ENCODE measurements around the gene PGAP6. TPM values are rescaled to one million over a fixed set of nuclear protein-coding genes. Genes with fewer than 3 reads are reported as not detected.
A peak's percentile ranks its signal among the peaks of the same experiment; 100 is the strongest.

PGAP6 gene
- total and polyA plus RNA-seq, 9 of the 15 experiments (the other 6 are each of a cell fraction or from before 2014, with no cell fraction given) = 0.45 to 50.2 (median 39.3) TPM

GRCh38 chr16:397736-398332 lies 16.1 kb upstream of the PGAP6 start:
- intact Hi-C loops (cut with micrococcal nuclease) = loop anchor here (5.0 to 10.0 kb wide), 3 partner anchors 87 to 284 kb away; partner anchors contain the start of genes JMJD8, RHOT2 and STUB1
- H3K4me1 ChIP-seq (replicated peaks in 1 of 2; ENCODE audit: control insufficient read depth in 2 of 2, insufficient read depth in 2 of 2, low read length in 2 of 2) = peaks cover 29 to 64% of the 10 kb centered on the region in 2 experiments
- peak; percentile 67 for FAIRE-seq
- no peaks in the 10 kb centered on the region for H3K27me3 ChIP-seq (ENCODE audit: control insufficient read depth in 2 of 2, insufficient read depth in 2 of 2, low read length in 2 of 2)
- no peaks in the 10 kb centered on the region for H4K20me1 ChIP-seq (replicated peaks; ENCODE audit: control insufficient read depth, insufficient read depth, low read length)
- no peaks in the 10 kb centered on the region for H3K9me1 ChIP-seq (ENCODE audit: control insufficient read depth, insufficient read depth, low read length)
- WGBS (ENCODE audit: insufficient coverage, low coverage, missing lambda C conversion rate) = 8% methylated on average over 22 of the region's 29 CpGs
- ChIA-PET POLR2A (interaction anchor here (0.6 to 1.5 kb wide), 7 partner anchors 9 to 278 kb away, joined by 3 to 5 read pairs (median 4); partner anchors contain the start of genes RAB11FIP3 and RHBDL1), CTCF (ENCODE audit: low intra/inter-chr PET ratio) (interaction anchor here (0.6 kb wide), 2 partner anchors 47 to 90 kb away, joined by 3 read pairs; no protein-coding TSS in a partner anchor)
- peaks cover 61% of the 10 kb centered on the region for H3K79me2 ChIP-seq (ENCODE audit: control insufficient read depth, insufficient read depth, low read length)
- no peaks in the 10 kb centered on the region for H3K9me3 ChIP-seq (replicated peaks; ENCODE audit: control insufficient read depth, insufficient read depth, low read depth, low read length)
- H3K4me2 ChIP-seq (ENCODE audit: insufficient read depth, low read length) = peak overlapping the region; percentile 86
- peak; percentile 46 for ATAC-seq
- peak overlapping the region; percentile 79 for H3K27ac ChIP-seq (ENCODE audit: extremely low read depth, low read depth, low read length)
- DNase-seq (ENCODE audit: extremely low read depth in 1 of 4, low spot score in 3 of 4) = peak in 2 of 4 experiments; percentile 65 to 74
- BruUV-seq (replicated peaks) = no TSS peak
- H3K9ac ChIP-seq (ENCODE audit: insufficient read depth in 1 of 2, low read depth in 2 of 2, low read length in 2 of 2) = peak overlapping the region; percentile 60 to 95
- H2AFZ ChIP-seq (ENCODE audit: low read depth, low read length) = no peak overlapping the region
- peak overlapping the region; percentile 70 for H3K4me3 ChIP-seq
- H3K36me3 ChIP-seq (ENCODE audit: control insufficient read depth, insufficient read depth, low read length) = peaks cover 24% of the 10 kb centered on the region
- in situ Hi-C loops (cut with MboI) = loop anchor here (10.0 kb wide), 1 partner anchor 277 kb away; the partner anchor contains the start of gene RHBDL1
- TF ChIP-seq TFAP4 (CRISPR knock-in tag; IDR thresholded peaks at IDR 0.05; ENCODE audit: borderline replicate concordance) (peak; percentile 54; the same call in 1 of the 2 replicates), PHF8 (IDR thresholded peaks at IDR 0.05; ENCODE audit: borderline replicate concordance, low read length) (no peak), ZSCAN29 (IDR thresholded peaks at IDR 0.05) (no peak), TAF15 (IDR thresholded peaks at IDR 0.05; ENCODE audit: low read depth, low read length) (no peak), ZFX (CRISPR knock-in tag; IDR thresholded peaks at IDR 0.05) (peak; percentile 15; the same call in 1 of the 2 replicates), ZNF780A (CRISPR knock-in tag; IDR thresholded peaks at IDR 0.05) (no peak), DDX20 (tag; IDR thresholded peaks at IDR 0.05; ENCODE audit: low read depth) (no peak), SAFB2 (IDR thresholded peaks at IDR 0.05; ENCODE audit: borderline replicate concordance, low read depth, low read length, severe bottlenecking) (no peak), ZNF239 (CRISPR knock-in tag; IDR thresholded peaks at IDR 0.05) (no peak), ATF6 (CRISPR knock-in tag; IDR thresholded peaks at IDR 0.05) (no peak), SIN3B (IDR thresholded peaks at IDR 0.05; ENCODE audit: low read depth) (no peak), BCLAF1 (IDR thresholded peaks at IDR 0.05; ENCODE audit: borderline replicate concordance in 1 of 2, control insufficient read depth in 1 of 2, low read depth in 2 of 2, low read length in 1 of 2) (no peak)
- TF ChIP-seq, protein P1, sequence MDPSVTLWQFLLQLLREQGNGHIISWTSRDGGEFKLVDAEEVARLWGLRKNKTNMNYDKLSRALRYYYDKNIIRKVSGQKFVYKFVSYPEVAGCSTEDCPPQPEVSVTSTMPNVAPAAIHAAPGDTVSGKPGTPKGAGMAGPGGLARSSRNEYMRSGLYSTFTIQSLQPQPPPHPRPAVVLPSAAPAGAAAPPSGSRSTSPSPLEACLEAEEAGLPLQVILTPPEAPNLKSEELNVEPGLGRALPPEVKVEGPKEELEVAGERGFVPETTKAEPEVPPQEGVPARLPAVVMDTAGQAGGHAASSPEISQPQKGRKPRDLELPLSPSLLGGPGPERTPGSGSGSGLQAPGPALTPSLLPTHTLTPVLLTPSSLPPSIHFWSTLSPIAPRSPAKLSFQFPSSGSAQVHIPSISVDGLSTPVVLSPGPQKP (CRISPR knock-in tag; IDR thresholded peaks at IDR 0.05) = no peak

Data from K562 (cell line).